GM21723 (cell line): ENCODE data around the gene PARP3.
"Not testable (repeated sequence)": the region's sequence is repeated elsewhere in the genome, so short reads cannot be mapped to it uniquely, and the experiment has no call there.

Source experiments
- ATAC-seq: cut with Tn5 transposase; IDR thresholded peaks from one replicate; pipeline ENCODE4 v1.9.1; 2021; ENCODE audit warnings: mild to moderate bottlenecking, moderate library complexity; ENCODE audit not compliant: unreplicated experiment

Gene PARP3

GRCh38 chr3:51941798-51942602 is at the start of gene PARP3, which contains the start of gene RRP9:
Gene PARP3, plus strand, starts transcription at chr3:51942363. Its CDS starts 993 bp downstream, at chr3:51943356.
Gene RRP9, minus strand, starts transcription at chr3:51941904. Its CDS starts 37 bp downstream, at chr3:51941867.
- ATAC-seq: peak; percentile 90

DNA sequence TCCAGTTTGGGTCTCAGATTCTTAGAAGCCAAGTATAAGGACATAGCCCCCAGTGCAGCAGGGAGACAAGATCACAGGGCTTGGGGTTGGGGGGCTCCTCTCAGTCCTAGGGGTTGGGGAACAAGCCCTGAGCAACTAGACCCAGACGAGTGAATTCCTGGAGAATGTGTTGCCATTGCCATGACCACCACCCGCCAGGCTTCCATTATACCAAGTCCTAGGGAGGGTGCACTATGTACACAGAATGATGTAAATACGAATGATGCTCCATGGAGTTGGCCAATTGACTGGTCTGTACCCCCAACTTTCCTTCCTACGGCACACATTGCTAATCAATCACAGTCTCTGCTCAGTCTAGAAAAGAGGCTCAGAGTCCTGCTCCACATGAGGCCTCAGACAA is 47.8 kb upstream of the PARP3 start:
- no peak for ATAC-seq

- no peak for ATAC-seq
Measured at GRCh38 chr3:51894939-51895338, 47.2 kb upstream of the PARP3 start.

GRCh38 chr3:51896607-51897305 is 45.4 kb upstream of the PARP3 start:
- no peak for ATAC-seq

DNA sequence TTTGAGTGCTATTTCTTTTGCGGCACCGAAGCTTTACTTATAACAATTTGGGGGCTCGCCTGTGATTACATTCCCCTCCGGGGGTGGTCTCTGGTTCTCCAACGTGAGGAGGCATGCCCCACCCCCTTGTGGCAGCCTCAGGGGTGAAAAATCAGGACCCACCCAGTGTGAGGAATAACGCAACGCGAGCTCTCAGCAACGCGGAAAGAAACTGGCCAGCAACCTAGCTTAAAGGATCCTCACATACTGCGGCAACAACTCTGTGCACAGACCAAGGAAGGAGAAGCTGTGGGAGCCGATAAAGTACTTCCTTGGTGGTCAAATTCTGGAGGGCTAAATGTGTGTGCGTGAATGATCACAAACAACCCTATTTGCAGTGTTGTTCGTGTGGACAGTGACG is 44.8 kb upstream of the PARP3 start:
- ATAC-seq: no peak

DNA sequence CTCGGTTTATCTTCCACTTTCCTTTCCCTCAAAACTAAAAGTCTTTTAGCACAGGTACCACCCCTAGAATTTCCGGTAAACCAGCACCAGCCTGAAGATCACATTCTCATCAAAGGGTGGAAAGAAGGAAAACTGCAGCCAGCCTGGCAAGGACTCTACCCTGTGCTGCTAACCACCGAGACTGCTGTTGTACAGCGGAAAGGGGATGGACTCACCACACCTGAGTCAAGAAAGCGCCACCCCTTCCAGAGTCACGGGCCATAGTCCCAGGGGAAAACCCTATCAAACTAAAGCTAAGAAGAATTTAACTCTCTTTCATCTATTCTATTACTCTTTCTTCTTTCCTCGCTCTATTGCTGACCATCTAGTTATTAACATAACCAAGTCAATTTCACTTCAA is 42.1 kb upstream of the PARP3 start:
- ATAC-seq: not testable (repeated sequence)

GRCh38 chr3:51902361-51902760 is 39.8 kb upstream of the PARP3 start:
- ATAC-seq: not testable (repeated sequence)

DNA sequence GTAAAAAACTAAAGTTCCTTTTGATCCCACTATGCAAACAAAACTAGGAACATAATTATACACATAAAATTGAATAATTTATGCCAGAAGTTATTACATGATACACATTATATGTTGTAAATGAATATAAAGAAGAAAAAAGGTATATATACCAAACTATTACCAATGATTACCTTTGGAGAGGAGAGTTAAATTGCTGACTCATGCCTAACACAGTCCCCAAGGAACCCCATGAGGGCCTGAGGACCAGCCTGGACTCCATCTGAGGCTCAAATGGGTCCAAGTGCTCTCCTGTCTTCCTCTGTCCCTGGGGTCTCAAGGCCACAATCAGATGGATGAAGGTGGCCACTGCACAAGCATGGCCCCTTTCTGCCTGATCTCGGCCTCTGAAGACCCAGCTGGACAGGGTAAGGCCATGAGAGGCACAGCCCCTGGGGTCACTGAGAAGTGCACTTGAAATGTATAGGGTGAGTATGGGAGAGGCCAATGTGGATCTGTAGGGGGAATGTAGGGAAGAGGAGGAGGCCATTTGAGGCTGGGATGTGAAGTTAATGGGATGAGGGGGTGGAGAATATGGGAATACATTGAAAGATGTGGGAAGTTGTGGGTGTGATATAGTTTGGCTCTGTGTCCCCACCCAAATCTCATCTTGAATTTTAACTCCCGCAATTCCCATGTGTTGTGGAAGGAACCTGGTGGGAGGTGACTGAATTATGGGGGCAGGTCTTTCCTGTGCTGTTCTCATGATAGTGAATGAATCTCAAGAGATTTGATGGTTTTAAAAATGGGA is 37.9 kb upstream of the PARP3 start:
- no peak for ATAC-seq

GRCh38 chr3:51908026-51908425 is 34.1 kb upstream of the PARP3 start:
- no peak for ATAC-seq

- no peak for ATAC-seq
Measured at GRCh38 chr3:51916418-51916817, 25.7 kb upstream of the PARP3 start.

DNA sequence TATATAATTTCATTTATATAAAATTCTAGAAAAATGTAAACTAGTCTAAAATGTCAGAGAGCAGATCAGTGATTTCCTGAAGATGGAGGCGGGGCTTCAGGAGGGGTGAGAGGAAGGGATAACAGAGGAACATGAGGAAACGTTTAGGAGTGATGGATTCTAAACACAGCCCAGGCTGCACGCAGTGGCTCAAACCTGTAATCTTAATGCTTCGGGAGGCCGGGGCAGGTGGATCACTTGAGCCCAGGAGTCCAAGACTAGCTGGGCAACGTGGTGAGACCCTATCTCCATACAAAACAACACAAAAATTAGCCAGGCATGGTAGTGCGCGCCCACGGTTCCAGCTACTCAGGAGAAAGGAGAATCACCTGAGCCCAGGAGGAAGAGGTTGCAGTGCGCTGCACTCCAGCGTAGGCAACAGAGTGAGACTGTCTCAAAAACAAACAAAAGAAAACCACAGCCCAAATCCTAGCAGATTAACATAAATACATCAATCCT is 21.0 kb upstream of the PARP3 start:
- ATAC-seq: no peak

GRCh38 chr3:51927061-51927977 is 14.8 kb upstream of the PARP3 start:
- ATAC-seq: no peak

- ATAC-seq: no peak
Measured at GRCh38 chr3:51928438-51928837, 13.7 kb upstream of the PARP3 start.

DNA sequence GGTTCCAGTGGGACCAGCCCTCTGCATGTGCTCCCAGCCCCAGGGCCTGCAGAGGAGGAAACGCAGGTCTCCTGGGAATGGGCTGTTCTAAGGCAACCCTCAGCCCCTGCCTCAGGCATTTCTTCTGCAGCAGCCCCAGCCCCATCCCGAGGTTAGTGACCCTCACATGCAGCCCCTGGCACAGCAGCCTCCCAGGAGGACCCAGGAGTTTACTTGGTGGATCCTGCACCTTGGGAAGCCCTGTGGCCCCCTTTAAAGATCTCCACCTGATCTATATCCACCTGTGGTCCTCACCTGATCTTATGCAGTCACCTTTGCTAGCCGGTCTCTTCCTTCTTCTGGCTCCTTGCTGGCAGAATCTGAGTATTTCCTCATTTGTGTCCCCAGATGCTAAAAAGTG is 13.2 kb upstream of the PARP3 start:
- ATAC-seq: not testable (repeated sequence)

- ATAC-seq: no peak
Measured at GRCh38 chr3:51929420-51930003, 12.7 kb upstream of the PARP3 start.

- ATAC-seq: no peak
Measured at GRCh38 chr3:51930439-51930838, 11.7 kb upstream of the PARP3 start.

- no peak for ATAC-seq
Measured at GRCh38 chr3:51931756-51932155, 10.4 kb upstream of the PARP3 start.

DNA sequence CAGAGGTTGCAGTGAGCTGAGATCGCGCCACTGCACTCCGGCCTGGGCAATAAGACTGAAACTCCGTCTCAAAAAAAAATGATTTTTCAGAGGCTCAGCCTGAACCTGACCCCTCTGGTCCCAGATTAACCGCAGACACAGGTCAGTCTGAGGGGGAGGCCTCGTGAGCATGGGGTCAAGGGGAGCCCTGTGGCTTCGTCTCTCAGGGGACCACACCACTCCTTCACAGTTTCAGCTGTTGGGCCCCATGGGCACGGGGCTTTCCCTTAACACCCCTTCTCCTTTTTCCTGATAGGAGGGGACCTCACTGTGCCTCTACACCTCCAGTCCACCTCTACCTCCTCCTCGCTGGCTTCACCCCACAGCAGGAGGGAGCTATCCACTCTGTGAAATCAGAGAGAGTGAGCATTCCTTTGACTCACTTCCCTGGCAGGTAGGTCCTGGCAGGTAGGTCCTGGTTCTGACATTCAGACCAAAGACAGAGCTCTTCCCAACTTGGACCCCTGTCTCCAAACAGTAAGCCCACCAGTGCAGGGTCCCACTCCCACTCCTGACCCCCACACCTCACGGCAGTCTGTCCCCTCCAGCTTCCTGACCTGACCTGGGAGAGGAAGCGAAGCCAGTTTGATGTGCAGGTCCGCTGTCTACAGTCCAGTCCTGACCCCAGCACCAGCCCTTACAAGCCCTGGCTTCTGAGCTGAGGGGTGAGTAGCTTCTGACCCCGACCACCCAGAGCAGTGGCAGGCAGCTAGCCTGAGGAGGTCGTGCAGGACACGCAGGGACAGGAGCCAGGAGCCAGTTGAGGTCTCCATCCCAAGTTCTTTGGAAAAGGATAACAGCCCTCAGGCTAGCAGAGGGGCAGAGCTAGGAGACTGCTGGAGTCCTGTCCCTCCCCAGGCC is 9.4 kb upstream of the PARP3 start:
- ATAC-seq: no peak
